ENCODE data around the gene LRRFIP1.
A peak's percentile ranks its signal among the peaks of the same experiment; 100 is the strongest.

Gene LRRFIP1

DNA sequence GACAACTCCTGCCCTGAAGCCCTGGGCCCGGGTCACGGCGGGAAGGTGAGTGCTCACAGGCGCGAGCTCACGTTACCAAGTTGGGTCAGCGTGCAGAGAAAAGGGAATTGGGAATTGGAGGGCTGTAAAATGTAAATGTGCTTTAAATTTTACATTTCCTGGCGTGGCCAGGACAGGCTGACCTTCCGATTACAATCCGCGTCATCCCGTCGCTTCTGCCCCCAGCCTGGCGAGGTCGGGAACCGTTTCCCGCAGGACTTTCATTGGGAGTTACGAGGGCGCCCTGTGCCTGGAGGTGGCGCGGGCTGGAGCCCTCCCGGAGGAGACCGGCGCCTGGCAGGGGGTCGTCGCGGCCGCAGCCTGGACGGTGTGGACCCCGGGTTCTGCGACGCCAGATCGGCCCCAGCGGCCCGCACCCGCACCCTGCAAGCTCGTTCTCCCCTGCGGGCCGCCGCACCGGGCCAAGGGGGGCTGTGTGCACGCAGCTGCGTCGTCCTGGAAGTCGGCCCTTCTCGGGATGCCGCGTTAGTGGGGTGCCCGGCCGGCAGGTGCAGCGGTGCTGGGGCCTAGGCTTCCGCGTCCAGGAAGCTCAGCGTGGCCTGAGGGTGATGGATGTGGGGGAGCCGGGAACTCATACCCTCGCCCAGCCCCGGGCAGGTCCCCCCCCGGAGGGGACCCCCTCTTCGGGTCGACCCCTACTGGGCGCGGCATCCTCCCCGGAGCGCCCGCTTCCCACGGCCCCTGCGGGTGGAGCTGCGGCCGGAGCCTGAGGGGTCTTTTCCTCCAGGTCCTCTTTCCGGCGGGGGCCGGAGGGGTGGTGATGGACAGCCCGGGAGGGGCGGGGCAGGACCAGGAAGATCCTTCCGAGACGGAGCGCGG lies 63.9 kb downstream of the LRRFIP1 start:
- peak; percentile 46 for DNase-seq

DNA sequence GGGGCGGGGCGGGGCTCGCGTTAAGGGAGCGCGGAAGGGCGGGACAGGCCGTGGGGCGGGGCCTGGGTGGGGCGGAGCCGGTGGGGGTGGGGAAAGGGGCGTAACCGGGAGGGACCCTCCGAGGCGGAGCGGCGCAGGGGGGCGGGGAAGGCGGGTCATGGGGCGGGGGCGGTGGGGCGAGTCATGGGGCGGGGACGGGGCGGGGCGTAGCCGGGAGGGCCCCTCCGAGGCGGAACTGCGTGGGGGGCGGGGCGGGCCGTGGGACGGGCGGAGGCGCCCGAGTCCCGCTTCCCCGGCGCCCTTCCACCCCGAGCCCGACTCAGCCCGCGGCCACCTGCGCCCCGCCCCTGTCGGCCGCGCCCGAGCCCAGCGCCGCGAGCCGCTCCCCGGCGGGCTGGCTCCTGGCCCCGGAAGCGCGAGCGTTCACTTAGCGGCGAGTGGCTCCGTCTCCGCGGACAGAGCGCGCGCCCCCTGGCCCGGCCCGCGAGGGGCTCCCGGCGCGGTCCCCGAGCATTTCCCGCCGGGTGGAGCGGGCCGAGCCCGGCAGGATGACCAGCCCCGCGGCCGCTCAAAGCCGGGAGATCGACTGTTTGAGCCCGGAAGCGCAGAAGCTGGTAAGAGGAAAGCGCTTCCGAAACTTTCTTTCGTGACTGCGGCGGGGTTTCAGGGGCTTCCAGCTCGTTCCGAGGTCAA lies 64.7 kb downstream of the LRRFIP1 start:
- DNase-seq: peak; percentile 97

DNA sequence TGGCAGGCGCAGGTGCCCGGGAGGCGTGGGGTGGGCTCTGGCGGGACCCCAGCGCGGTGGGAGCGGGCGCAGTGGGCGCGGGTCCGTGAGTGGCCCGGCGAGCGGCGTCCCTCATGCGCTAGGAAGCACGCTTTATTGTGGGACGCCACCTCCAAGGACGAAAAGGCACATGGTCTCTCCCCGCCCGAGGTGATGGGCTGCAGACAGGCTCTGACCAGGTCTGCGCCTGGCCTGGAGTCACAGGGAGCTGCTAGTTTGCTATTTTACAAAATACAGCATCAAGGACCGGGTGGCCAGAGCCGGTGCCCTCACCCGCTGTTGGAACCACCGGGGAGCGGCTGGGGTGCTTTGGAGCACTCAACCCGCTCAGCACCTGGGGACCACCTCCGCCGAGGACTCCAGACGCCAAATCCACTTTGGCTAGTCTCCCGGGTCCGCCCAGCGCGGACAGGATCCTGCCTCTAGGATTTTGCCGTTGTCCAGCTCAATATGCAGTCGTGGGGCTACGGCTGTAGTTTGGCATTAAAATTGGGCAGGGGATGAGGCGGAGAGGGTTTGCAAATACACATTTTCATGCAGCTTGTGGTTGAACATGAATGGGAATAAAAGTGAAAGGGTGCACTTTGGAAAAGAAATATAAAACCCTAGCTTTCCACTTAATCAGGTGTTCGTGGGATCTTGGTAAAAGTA lies 65.4 kb downstream of the LRRFIP1 start:
- no peak for DNase-seq

DNA sequence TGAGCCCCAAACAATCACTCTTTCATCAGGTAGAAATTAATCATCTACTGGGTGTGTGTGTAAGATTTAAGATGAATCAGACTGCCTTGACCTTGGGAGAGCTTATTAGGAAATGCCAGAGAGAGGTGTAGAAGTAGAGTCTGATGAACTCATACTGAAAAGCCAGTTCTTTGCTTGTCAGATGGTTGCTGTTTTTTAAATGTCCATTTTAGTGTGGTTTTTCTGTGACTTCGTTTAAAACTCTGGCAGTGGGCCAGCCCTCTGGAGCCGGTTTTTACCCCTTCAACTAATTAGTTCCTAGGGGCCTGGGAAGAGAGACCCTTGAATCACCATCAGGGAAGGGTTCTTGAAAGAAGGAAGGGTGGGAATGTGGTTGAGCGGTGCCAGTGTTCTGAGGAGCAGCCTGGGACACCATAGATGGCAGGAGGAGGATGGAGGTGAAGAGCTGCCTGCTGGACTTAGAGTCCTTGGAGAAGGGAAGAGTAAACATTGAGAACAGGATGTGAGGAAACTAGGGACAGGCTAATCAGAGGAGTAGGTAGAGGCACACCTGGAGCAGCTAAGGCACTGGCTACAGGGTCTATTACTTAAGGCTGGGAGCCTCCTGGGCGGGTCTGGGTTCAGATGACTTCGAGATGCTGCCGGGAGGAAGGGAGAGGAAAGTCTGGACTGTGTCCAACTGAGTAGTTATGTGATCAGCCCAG lies 66.1 kb downstream of the LRRFIP1 start:
- no peak for DNase-seq

DNA sequence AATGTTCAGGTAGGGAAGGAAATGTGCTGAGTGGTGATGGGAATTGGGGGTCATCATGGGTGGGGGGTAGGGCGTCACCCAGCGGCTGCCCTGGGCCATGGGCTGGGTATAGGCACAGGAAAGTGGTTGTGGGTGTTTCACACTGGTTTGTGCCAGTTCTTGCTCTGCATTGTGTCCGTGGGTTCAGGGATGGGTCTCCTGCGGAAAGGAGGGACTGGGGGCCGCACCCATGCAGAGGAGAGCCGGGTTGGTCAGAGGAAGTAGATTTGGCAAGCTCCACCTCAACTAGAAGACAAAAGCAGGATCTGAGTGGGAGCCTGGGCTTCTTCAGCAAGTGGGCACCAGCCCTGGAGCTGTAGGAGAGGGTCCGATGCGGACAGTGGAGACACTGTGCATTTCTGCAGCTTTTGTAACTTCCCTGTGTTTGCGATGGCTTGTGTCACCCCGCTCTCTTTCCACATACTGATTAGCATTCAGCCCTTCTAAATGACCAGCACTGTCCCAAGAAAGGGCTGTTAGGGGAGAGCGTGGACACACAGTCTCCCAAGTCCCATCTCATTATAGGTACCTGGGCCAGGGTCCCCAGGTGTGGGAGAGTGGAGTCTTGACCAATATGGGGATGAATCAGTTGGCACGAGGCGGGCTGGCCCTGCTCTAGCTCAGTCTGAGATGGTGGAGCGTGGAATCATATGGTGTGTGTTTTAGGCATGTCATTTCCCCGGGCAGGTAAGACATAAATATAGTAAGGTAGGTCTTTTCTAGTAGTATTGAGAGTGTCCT lies 67.2 kb downstream of the LRRFIP1 start:
- DNase-seq: no peak

DNA sequence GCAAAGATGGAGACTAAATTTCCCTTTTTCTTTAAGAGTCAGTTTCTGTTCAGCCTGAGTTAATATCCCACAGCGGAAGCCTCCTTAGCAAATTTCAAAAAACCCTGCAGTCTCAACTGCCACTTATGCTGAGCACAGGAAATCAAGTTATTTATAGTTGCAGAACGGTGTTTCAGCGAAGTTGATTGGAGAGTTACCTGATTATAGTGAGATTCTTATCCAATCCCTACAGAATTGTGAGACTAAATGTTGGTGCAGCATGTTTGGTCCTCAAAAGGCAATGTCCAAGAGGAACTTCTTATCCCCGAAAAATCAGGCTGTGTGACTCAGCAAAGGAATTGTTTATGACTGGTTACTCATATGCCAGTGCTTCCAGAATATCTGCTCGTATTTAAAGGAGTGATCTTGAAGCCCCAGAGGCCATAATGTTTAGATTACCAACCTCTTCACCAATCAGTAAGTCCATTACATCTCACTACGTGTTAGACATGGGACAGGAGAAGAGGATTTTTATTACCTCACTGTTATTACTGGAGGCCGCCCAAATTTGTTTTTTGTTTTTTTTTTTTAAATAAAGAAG lies 67.9 kb downstream of the LRRFIP1 start:
- DNase-seq: no peak

DNA sequence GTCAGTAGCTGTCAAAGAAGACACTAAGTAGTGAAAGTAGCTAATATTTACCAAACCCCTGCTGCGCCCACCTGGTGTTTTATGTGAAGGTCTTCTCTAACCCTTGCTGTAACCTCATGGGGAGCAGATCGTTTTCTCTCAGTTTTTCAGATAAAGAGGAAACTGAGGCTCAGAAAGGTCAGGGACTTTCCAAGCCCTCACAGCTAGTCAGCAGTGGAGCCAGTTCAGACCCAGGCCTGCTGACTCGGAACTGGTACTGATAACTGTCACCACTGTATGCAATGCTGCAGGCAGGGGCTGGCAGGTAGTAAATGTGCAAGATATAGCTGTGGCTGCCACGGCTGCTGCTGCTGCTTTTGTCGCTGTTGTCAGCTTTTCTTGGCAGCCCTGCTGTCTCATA lies 69.1 kb downstream of the LRRFIP1 start:
- DNase-seq: no peak

DNA sequence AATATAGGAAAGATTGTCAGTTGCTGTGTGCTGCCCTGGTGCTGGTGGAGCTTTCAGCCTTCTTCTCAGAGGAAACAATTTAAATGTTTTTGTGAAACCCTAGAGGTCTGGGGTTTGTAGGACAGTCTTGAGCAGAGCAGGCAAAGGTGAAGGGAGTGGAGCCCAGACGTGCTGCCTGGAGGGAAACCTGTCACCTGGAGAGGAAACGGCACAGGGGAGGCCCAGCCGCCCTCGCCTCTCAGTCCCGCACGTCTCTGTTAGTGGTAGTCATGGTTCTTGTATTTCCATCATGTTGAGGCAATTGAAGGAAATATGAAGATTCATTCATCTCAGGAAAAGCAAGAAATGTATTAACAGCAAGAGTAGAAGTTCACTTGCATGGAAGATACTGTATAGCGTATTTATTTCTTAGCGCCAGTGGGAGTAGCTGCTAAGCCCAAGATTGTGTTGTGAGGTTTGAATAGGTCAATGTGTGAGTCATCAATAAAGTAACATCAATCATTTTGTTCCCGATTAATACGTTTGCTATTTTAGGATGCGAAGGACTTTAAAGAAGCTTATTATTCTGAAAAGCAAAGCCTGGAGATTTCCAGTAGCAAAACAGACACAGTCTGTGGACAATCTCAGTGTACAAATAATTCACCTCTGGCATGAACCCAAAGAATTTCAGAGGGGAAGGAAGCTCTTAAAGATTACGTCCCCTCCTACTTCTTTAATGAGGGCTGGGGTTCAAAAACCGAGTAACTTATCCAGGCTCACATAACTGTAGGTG lies 70.4 kb downstream of the LRRFIP1 start:
- no peak for DNase-seq

DNA sequence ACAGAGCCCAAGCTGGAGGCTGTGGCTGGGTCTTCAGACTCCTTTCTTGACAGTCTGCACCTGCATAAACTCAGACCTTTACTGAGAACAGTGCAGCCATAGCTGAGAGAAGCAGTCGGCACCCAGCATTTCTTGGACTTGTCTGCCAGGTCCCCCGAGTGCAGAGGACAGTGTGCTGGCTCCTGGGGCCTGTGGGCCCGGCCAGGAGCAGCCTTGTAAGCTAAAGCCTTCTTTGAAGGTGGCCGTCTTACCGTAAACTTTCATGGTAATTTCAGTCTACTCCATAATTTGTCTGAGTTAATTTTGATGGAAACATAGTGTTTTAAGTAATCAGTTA lies 70.9 kb downstream of the LRRFIP1 start:
- DNase-seq: no peak

DNA sequence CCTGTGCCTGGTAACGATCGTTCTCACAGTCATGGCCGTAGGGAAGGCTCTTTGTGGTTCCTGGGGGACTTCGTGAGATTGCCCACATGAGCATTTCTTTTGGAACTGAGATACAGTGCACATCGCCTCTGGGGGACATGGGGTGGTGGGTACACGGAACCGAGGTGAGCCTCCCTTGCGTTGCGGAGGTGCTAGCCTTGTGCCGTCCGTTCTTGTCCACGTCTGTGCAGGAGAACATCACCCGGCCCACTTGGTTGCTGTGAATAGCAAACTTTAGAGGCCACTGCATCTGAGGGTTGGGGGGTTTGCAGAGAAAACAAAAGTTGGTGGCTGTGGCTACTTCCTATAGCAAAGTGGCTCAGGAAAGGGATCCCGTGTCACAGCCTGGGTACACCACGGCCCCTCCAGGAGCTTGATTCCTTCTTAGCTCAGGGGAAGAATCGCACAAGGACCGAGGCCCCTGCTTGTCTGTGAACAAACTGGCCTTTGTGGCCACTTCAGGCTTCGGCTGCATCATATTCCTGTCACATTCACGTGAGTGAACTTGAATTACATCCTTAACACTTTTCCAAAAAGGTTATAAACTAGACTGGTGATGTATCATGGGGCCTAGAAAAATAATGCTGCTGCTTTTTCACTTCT lies 72.6 kb downstream of the LRRFIP1 start:
- no peak for DNase-seq

DNA sequence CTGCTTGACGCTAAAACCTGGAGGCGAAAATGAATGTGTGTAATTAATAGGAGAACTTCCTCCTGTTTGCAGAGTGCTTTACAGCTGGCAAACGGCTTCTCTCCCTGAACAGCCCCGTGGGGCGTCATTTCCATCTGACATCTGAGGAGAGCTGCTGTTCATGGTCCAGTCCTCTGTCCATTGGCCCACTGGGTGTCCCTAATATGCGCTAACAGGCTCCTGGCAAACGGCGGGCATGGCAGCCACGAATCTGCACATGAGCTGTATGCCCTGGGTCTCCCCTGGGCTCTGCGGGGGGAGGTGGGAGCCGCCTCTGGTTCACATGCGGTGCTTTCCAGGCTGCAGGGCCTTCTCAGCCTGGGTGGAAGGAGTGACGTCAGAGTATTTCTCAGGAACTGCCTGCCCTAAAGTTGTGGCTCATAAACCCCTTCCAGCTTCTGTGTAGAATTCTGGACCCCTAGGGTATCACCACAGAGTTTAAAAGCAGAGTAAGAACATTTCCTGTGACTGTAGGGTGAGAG lies 73.2 kb downstream of the LRRFIP1 start:
- DNase-seq: peak; percentile 61

DNA sequence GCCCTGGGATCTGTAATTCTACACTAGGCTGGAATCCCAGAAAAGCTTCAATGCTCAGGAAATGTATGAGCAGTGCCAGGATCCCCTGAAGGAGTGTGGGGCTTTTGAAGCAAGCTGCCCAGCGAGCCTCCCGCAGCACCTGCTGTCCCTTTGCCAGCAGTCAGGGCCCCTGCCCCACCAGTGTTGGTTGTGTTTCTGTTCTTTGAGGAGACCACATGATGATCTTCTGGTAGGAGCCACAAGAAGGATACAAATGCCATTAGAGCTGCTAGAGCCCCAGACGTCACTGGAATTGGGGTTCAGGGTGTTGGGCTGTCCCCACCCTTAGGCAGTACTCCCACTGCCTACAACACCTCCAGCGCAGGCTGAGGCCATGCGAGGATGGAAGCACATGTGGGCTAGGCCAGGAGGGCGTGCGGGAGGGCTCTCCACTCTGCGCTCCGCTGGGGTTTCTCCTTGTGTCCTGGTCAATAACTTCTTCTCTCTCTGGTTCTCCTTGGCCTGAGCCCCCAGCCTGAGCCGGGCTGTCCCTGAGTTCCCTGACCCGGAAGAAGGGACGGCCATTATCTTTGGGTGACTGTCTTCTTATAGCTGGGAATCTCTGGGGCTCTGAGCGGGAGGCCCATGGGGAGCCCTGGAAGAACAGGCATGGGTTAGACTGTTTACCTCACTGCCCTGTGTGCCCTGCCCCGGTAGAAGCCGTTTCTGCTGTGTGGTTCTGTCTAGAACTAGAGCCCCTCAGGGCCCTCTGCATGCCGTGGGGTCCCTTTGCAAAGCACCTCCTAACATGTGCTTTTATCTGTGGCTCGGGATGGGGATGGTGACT lies 73.9 kb downstream of the LRRFIP1 start:
- DNase-seq: no peak

DNA sequence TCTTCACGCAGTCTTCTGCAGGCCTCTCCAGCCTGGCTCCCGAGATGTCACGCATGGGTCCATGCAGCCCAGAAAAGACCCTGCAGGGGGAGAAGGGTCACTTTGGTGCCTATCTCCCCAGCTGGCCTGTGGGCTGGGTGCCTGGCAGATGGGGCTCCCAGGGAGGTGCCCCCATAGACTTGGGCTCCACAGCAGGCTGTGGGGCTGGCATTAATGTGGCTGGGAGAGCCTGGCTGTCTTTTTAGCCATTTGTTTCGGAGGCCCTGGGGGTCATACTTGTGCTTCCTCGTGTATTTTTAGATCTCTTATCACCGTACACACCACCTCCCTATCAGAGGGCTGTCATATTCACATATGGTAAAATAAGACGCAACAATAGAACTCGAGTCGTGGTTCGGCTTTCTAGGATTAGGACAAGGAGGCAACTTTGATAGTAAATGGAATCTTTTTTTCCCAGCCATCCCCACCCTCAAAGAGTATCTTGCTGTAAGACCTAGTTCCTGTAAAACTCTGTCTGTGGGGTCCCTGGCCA lies 74.5 kb downstream of the LRRFIP1 start:
- no peak for DNase-seq

DNA sequence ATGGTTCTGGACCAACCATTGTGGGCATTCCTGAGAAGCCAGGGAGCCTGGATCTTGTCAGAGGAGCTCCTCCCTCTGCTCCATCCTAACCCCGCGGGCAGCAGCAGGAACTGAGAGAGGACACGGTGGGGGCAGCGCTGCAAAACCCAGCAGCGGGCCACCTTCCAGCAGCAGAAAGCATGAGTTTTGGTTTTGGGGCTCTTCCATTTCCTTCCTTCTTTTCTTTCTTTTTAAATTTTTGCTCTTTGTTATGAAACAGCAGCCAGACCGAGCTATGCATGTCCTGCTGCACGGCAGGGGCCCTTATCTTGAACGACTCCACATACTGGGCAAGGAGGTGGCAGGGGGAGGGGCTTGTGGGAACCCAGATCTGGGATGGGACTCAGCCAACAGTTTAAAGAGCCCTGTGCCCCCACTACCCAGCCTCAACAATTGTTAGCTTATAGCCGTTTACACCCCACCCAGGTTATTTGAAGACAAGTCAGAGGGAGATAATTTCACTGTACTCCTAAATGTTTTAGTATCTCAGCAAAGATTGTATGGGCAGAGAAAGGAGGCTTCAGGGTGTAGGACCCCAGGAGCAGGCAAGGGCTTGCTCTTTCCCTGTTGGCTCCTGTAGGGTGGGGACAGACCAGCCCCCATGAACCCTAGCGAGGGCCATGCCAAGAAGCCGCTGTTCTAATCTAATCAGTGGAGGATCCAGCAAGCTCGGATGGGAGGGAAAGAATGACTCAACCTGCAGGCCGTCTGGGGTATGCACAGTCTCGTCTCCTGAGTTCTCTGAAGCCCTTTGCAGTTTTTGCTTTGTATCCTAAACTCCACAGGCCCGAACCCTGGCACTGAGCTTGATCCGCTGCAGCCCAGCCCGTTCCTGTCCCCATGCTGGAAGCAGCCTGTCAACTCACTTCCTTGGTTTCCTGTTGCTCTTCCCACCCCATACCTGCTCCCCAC lies 75.3 kb downstream of the LRRFIP1 start:
- no peak for DNase-seq

DNA sequence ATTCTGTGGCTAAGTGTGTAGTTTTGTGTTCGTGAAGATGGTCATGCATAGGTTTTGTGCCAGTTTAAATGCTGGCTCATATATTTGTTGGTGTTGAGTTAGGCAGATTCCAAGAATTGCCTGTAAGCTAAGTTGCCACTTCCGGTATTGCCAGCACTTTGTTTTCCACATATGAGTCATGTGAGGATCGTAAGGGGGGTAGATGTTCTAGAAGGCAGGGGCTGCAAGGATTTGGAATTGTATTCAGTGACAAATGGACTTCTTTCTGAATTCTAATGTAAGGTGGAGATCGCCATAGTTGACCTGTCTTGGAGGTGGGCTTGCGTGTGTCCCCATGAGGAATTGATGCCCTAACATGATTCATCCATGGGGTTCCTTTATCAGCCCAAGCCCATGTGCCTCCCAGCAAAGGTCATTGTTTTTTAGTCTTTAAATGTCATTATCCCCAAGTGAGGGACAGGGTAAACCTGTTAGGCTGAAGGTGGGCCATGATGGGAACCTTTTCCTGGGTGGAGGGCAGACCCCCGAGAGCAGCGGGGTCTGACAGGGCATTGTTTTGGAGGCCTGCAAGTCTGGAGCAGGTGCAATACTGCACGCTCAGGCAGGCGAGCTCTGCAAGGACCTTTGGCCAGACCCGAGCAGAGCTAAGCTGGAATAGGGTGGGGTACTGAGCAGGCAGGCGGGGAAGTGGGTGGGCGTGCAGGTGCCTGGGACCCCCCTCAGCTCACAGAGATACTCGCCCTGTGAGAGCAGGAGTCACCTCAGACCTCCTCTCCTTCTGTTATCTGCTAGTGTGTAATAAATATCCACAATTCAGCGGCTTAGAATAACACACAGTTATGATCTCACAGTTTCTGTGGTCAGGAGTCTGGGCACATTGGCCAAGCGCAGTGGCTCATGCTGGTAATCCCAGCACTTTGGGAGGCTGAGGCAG lies 77.4 kb downstream of the LRRFIP1 start:
- no peak for DNase-seq

DNA sequence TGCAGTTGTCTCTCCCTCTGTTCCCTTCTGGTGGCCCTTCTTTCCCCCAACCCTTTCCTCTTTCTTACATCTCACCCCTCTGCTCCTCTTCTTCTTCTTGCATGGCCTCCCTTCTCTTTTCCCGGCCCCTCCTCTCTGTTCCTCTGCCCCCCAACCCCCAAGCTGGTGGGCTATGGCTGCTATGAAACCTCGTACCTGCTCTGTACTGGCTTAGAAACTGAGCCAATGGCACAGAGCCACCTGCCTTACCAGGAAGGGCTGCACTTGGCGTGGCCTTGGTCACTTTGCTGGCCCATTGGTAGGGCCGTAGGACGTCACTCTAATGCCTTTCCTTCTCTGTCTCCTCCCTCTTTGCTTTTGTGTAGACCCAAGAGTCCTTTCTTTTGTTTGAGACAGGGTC lies 78.9 kb downstream of the LRRFIP1 start:
- no peak for DNase-seq

DNA sequence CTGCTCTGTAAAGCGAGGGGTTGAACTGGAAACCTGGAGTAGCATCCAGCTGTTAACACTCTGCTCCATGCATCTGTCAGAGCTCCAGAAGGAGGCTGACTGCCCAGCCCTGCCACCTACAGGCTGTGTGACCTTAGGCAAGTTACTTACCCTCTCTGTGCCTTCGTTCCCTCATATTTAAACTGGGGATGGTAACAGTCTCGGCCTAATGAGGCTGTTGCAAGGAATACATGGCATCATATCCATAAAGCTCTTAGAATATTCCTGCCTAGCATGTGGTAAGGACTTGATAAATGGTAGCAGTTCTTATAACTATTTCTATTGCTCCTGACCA lies 80.6 kb downstream of the LRRFIP1 start:
- DNase-seq: no peak

Measured in activated gamma-delta T cell (primary cell).